ENCODE results near the gene PATJ. TPM values are rescaled to one million over a fixed set of nuclear protein-coding genes. Genes with fewer than 3 reads are reported as not detected.
"Not testable (repeated sequence)": the region's sequence is repeated elsewhere in the genome, so short reads cannot be mapped to it uniquely, and the experiment has no call there.

PATJ gene
- polyA plus RNA-seq, 4 donors, result 11.5 to 41.5 (median 16.2) TPM

DNA sequence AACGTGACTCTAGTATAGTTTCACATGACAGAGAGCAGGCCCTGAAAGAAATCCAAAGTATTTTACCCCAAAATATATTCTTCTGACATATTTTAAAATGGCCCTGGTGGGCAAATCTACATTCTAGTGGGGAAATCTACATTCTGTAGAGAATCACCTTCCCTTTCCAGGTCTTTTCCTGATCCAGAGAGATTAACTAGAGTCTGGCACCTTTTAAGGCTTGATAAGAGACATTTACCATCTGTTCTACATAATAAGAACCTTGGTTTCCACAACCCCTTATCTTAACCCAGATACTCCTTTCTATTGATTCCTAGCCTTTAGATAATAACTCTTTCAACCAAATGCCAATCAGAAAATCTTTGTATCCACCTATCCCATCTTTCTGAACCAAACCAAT lies 435.3 kb downstream of the PATJ start:
- 43 to 67% (median 62%) methylated on average over 1 of the region's 1 CpG for WGBS, 3 donors
- FAIRE-seq, result no peak
- no peaks in the 10 kb centered on the region for H3K36me3 ChIP-seq (ENCODE audit: control insufficient read depth in 3 of 3, insufficient read depth in 2 of 3, low read depth in 1 of 3, low read length in 3 of 3)

GRCh38 chr1:62178372-62178771 lies 436.1 kb downstream of the PATJ start:
- H3K27me3 ChIP-seq (ENCODE audit: control insufficient read depth in 3 of 3, insufficient read depth in 3 of 3, low read length in 3 of 3), result no peaks in the 10 kb centered on the region
- no peaks in the 10 kb centered on the region for H3K36me3 ChIP-seq (ENCODE audit: control insufficient read depth in 3 of 3, insufficient read depth in 2 of 3, low read depth in 1 of 3, low read length in 3 of 3)
- no peak overlapping the region for H3K27ac ChIP-seq (ENCODE audit: low read depth in 1 of 3, low read length in 2 of 3)
- H3K4me1 ChIP-seq (ENCODE audit: control insufficient read depth in 3 of 3, insufficient read depth in 2 of 3, low read depth in 1 of 3, low read length in 2 of 3), result peaks cover 0 to 2% (median 0%) of the 10 kb centered on the region in 3 donors
- 92 to 95% (median 95%) methylated on average over 7 of the region's 7 CpGs for WGBS, 3 donors
- no peak for FAIRE-seq
- no peak overlapping the region for H3K4me3 ChIP-seq (ENCODE audit: low read depth in 1 of 3, low read length in 3 of 3)
- no peaks in the 10 kb centered on the region for H3K9me3 ChIP-seq (ENCODE audit: control insufficient read depth in 2 of 2, insufficient read depth in 1 of 2, low read depth in 1 of 2, low read length in 1 of 2)
- no peak for DNase-seq

More for the DNA sequence above, 435.3 kb downstream of the PATJ start:
- no peak overlapping the region for H3K27ac ChIP-seq (ENCODE audit: low read depth in 1 of 3, low read length in 2 of 3)
- H3K4me1 ChIP-seq (ENCODE audit: control insufficient read depth in 3 of 3, insufficient read depth in 2 of 3, low read depth in 1 of 3, low read length in 2 of 3), result peaks cover 0 to 2% (median 0%) of the 10 kb centered on the region in 3 donors
- no peaks in the 10 kb centered on the region for H3K27me3 ChIP-seq (ENCODE audit: control insufficient read depth in 3 of 3, insufficient read depth in 3 of 3, low read length in 3 of 3)
- H3K4me3 ChIP-seq (ENCODE audit: low read depth in 1 of 3, low read length in 3 of 3), result no peak overlapping the region
- DNase-seq, result no peak
- H3K9me3 ChIP-seq (ENCODE audit: control insufficient read depth in 2 of 2, insufficient read depth in 1 of 2, low read depth in 1 of 2, low read length in 1 of 2), result no peaks in the 10 kb centered on the region

DNA sequence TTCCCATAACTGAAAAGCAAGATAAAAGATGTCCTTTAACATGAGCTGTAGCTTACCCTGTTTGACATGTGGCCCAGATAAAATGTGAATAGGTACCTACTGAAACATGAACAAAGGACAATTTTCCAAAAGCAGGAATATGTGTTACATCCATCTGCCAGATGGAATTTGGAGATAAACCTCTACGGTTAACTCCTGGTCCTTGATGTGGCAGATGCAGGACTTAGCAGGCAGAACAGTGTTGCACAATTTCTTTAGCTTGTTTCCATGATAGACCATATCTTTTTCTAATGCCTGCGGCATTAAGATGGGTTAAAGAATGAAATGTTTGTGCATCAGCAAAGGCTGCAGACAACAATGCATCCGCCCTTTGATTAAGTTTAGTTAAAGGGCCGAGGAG lies 437.8 kb downstream of the PATJ start:
- H3K27ac ChIP-seq (ENCODE audit: low read depth in 1 of 3, low read length in 2 of 3); DNase-seq; H3K36me3 ChIP-seq (ENCODE audit: control insufficient read depth in 3 of 3, insufficient read depth in 2 of 3, low read depth in 1 of 3, low read length in 3 of 3); FAIRE-seq; H3K4me1 ChIP-seq (ENCODE audit: control insufficient read depth in 3 of 3, insufficient read depth in 2 of 3, low read depth in 1 of 3, low read length in 2 of 3); H3K27me3 ChIP-seq (ENCODE audit: control insufficient read depth in 3 of 3, insufficient read depth in 3 of 3, low read length in 3 of 3); H3K9me3 ChIP-seq (ENCODE audit: control insufficient read depth in 2 of 2, insufficient read depth in 1 of 2, low read depth in 1 of 2, low read length in 1 of 2); H3K4me3 ChIP-seq (ENCODE audit: low read depth in 1 of 3, low read length in 3 of 3): not testable (repeated sequence)
- WGBS, 3 donors, result 49 to 76% (median 70%) methylated on average over 4 of the region's 4 CpGs

DNA sequence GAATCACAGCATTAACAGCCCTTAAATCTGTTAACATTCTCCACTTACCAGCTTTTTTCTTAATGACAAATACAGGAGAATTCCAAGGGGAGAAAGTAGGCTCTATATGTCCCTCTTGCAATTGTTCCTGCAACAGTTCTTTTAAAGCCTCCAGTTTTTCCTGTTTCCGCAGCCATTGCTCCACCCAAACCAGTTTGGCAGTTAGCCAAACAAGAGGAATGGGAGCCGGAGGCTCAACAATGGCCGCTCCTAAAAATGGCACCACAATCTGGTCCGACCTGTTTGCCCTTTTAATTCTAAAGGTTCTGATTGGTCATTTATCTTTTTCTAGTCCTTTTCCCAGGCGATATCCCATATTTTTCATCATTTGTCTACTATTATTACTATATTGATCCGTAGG lies 438.4 kb downstream of the PATJ start:
- no peaks in the 10 kb centered on the region for H3K9me3 ChIP-seq (ENCODE audit: control insufficient read depth in 2 of 2, insufficient read depth in 1 of 2, low read depth in 1 of 2, low read length in 1 of 2)
- H3K27ac ChIP-seq (ENCODE audit: low read depth in 1 of 3, low read length in 2 of 3), result no peak overlapping the region
- no peak overlapping the region for H3K4me3 ChIP-seq (ENCODE audit: low read depth in 1 of 3, low read length in 3 of 3)
- H3K36me3 ChIP-seq (ENCODE audit: control insufficient read depth in 3 of 3, insufficient read depth in 2 of 3, low read depth in 1 of 3, low read length in 3 of 3), result no peaks in the 10 kb centered on the region
- FAIRE-seq (no peak), DNase-seq (peak; percentile 9 to 19)
- no peaks in the 10 kb centered on the region for H3K27me3 ChIP-seq (ENCODE audit: control insufficient read depth in 3 of 3, insufficient read depth in 3 of 3, low read length in 3 of 3)
- WGBS, 3 donors, result 32 to 55% (median 44%) methylated on average over 6 of the region's 6 CpGs
- H3K4me1 ChIP-seq (ENCODE audit: control insufficient read depth in 3 of 3, insufficient read depth in 2 of 3, low read depth in 1 of 3, low read length in 2 of 3), result peaks cover 0 to 2% (median 0%) of the 10 kb centered on the region in 3 donors

GRCh38 chr1:62181532-62181931 lies 439.3 kb downstream of the PATJ start:
- Histone ChIP-seq H3K27me3 (ENCODE audit: control insufficient read depth in 3 of 3, insufficient read depth in 3 of 3, low read length in 3 of 3) (no peaks in the 10 kb centered on the region), H3K36me3 (ENCODE audit: control insufficient read depth in 3 of 3, insufficient read depth in 2 of 3, low read depth in 1 of 3, low read length in 3 of 3) (no peaks in the 10 kb centered on the region), H3K4me3 (ENCODE audit: low read depth in 1 of 3, low read length in 3 of 3) (no peak overlapping the region), H3K27ac (ENCODE audit: low read depth in 1 of 3, low read length in 2 of 3) (no peak overlapping the region), H3K9me3 (ENCODE audit: control insufficient read depth in 2 of 2, insufficient read depth in 1 of 2, low read depth in 1 of 2, low read length in 1 of 2) (no peaks in the 10 kb centered on the region), H3K4me1 (ENCODE audit: control insufficient read depth in 3 of 3, insufficient read depth in 2 of 3, low read depth in 1 of 3, low read length in 2 of 3) (peaks cover 0 to 2% (median 0%) of the 10 kb centered on the region in 3 donors)
- 61 to 68% (median 61%) methylated on average over 7 of the region's 7 CpGs for WGBS, 3 donors
- FAIRE-seq, result no peak
- DNase-seq, result no peak

GRCh38 chr1:62182157-62182556 lies 439.9 kb downstream of the PATJ start:
- not testable (repeated sequence) for H3K4me3 ChIP-seq (ENCODE audit: low read depth in 1 of 3, low read length in 3 of 3); H3K4me1 ChIP-seq (ENCODE audit: control insufficient read depth in 3 of 3, insufficient read depth in 2 of 3, low read depth in 1 of 3, low read length in 2 of 3); H3K36me3 ChIP-seq (ENCODE audit: control insufficient read depth in 3 of 3, insufficient read depth in 2 of 3, low read depth in 1 of 3, low read length in 3 of 3); FAIRE-seq; H3K27me3 ChIP-seq (ENCODE audit: control insufficient read depth in 3 of 3, insufficient read depth in 3 of 3, low read length in 3 of 3); H3K9me3 ChIP-seq (ENCODE audit: control insufficient read depth in 2 of 2, insufficient read depth in 1 of 2, low read depth in 1 of 2, low read length in 1 of 2)
- H3K27ac ChIP-seq (ENCODE audit: low read depth in 1 of 3, low read length in 2 of 3), result peak overlapping the region in 1 of 3 donors; percentile 17
- DNase-seq, result peak; percentile 33 to 53
- 15 to 56% (median 30%) methylated on average over 8 of the region's 8 CpGs for WGBS, 3 donors

DNA sequence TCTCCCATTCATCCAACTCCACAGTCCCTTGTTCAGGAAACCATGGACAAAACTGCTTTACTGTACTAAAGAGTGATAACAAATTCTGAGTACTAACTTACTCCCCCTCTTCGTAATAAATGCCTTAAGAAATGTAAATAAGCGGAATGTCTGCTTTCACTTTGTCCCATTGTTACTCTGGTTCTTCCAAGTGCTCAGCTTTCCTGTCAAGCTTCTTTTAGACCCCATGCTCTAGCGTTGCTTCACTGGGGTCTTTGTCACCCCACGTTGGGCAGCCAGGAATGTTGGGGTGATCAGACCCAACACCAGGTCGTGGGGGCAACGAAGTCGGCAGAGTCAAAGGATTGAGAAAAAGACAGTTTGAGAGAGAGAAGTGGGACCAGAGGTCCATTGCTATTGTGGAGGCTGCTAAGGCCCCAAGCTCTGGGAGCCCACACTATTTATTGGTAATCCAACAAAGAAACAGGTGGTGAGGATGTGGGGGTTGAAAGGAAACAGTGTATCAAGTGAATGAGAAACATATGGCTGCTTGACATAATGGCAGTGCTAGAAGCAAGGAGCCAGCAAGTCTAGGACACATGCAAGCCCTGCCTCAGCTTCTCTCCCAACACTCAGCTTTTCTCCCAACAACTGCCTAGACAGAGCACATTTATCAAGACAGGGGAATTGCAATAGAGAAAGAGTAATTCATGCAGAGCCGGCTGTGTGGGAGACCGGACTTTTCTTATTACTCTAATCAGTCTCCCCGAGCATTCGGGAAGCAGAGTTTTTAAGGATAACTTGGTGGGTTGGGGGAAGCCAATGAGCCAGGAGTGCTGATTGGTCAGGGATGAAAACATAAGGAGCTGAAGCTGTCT lies 441.1 kb downstream of the PATJ start:
- not testable (repeated sequence) for H3K27ac ChIP-seq (ENCODE audit: low read depth in 1 of 3, low read length in 2 of 3); H3K9me3 ChIP-seq (ENCODE audit: control insufficient read depth in 2 of 2, insufficient read depth in 1 of 2, low read depth in 1 of 2, low read length in 1 of 2); H3K36me3 ChIP-seq (ENCODE audit: control insufficient read depth in 3 of 3, insufficient read depth in 2 of 3, low read depth in 1 of 3, low read length in 3 of 3); H3K4me3 ChIP-seq (ENCODE audit: low read depth in 1 of 3, low read length in 3 of 3); H3K4me1 ChIP-seq (ENCODE audit: control insufficient read depth in 3 of 3, insufficient read depth in 2 of 3, low read depth in 1 of 3, low read length in 2 of 3); DNase-seq; H3K27me3 ChIP-seq (ENCODE audit: control insufficient read depth in 3 of 3, insufficient read depth in 3 of 3, low read length in 3 of 3); FAIRE-seq
- 67 to 89% (median 71%) methylated on average over 11 of the region's 11 CpGs for WGBS, 3 donors

DNA sequence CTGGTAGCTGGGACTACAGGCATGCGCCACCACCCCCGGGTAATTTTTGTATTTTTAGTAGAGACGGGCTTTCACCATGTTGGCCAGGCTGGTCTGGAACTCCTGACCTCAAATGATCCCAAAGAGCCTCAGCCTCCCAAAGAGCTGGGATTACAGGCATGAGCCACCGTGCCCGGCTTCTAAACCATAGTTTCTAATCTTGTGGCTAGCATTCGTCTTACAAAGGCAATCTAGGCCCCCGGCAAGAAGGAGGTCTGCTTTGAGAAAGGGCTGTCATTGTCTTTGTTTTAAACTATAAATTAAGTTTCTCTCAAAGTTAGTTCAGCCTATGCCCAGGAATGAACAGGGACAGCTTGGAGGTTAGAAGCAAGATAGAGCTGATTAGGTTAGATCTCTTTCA lies 442.1 kb downstream of the PATJ start:
- Histone ChIP-seq H3K4me1 (ENCODE audit: control insufficient read depth in 3 of 3, insufficient read depth in 2 of 3, low read depth in 1 of 3, low read length in 2 of 3) (peaks cover 0 to 2% (median 0%) of the 10 kb centered on the region in 3 donors), H3K27ac (ENCODE audit: low read depth in 1 of 3, low read length in 2 of 3) (no peak overlapping the region), H3K4me3 (ENCODE audit: low read depth in 1 of 3, low read length in 3 of 3) (no peak overlapping the region), H3K36me3 (ENCODE audit: control insufficient read depth in 3 of 3, insufficient read depth in 2 of 3, low read depth in 1 of 3, low read length in 3 of 3) (no peaks in the 10 kb centered on the region), H3K27me3 (ENCODE audit: control insufficient read depth in 3 of 3, insufficient read depth in 3 of 3, low read length in 3 of 3) (no peaks in the 10 kb centered on the region), H3K9me3 (ENCODE audit: control insufficient read depth in 2 of 2, insufficient read depth in 1 of 2, low read depth in 1 of 2, low read length in 1 of 2) (no peaks in the 10 kb centered on the region)
- 87 to 96% (median 89%) methylated on average over 7 of the region's 7 CpGs for WGBS, 3 donors
- DNase-seq, result no peak
- no peak for FAIRE-seq

- not testable (repeated sequence) for H3K9me3 ChIP-seq (ENCODE audit: control insufficient read depth in 2 of 2, insufficient read depth in 1 of 2, low read depth in 1 of 2, low read length in 1 of 2); H3K36me3 ChIP-seq (ENCODE audit: control insufficient read depth in 3 of 3, insufficient read depth in 2 of 3, low read depth in 1 of 3, low read length in 3 of 3); DNase-seq; H3K4me3 ChIP-seq (ENCODE audit: low read depth in 1 of 3, low read length in 3 of 3); H3K27me3 ChIP-seq (ENCODE audit: control insufficient read depth in 3 of 3, insufficient read depth in 3 of 3, low read length in 3 of 3); H3K27ac ChIP-seq (ENCODE audit: low read depth in 1 of 3, low read length in 2 of 3); FAIRE-seq; H3K4me1 ChIP-seq (ENCODE audit: control insufficient read depth in 3 of 3, insufficient read depth in 2 of 3, low read depth in 1 of 3, low read length in 2 of 3)
- 90 to 92% (median 91%) methylated on average over 6 of the region's 6 CpGs for WGBS, 3 donors
These were observed 443.0 kb downstream of the PATJ start for GRCh38 chr1:62185233-62185632.
